Kidney (tissue), 14 donors: ENCODE results near the gene TIGD6. TPM values are rescaled to one million over a fixed set of nuclear protein-coding genes. Genes with fewer than 3 reads are reported as not detected.

Source experiments
- DNase-seq, 5 donors: peaks; one replicate each; pipeline ENCODE4 v3.0.0-alpha.2; 2013 to 2020
- FAIRE-seq: peaks from 2 replicates; lab custom pipeline; 2012; peaks lifted over from hg19 to GRCh38; lab: Jason Lieb, UNC
- H3K27ac ChIP-seq, 2 donors: one replicate each; pipeline ENCODE4 v1.7.0; 2013; ENCODE audit warnings: low read depth in 2 of 2, low read length in 2 of 2, inconsistent platforms in 1 of 2
- H3K27me3 ChIP-seq: one replicate; pipeline ENCODE4 v1.7.1; 2013; ENCODE audit warnings: low read length, inconsistent platforms; ENCODE audit not compliant: control insufficient read depth, insufficient read depth
- H3K36me3 ChIP-seq, 3 donors: one replicate each; pipeline versions ENCODE4 v1.7.0 to v1.7.1; 2013; ENCODE audit warnings: low read length in 3 of 3, control low read depth in 1 of 3, inconsistent platforms in 1 of 3; ENCODE audit not compliant: insufficient read depth in 3 of 3, control insufficient read depth in 2 of 3
- H3K4me1 ChIP-seq, 3 donors: one replicate each; pipeline versions ENCODE4 v1.7.0 to v1.7.1; 2013; ENCODE audit warnings: low read length in 3 of 3, inconsistent platforms in 1 of 3, low read depth in 1 of 3; ENCODE audit not compliant: control insufficient read depth in 2 of 3, insufficient read depth in 2 of 3
- H3K4me3 ChIP-seq, 3 donors: one replicate each; pipeline versions ENCODE4 v1.7.0 to v1.8.1; 2013; ENCODE audit warnings: low read length in 3 of 3, control low read depth in 1 of 3, inconsistent platforms in 1 of 3
- H3K9ac ChIP-seq, 3 donors: one replicate each; pipeline versions ENCODE4 v1.7.0 to v1.7.1; 2013; ENCODE audit warnings: low read length in 3 of 3, control low read depth in 1 of 3, inconsistent platforms in 1 of 3
- H3K9me3 ChIP-seq, 3 donors: one replicate each; pipeline versions ENCODE4 v1.7.0 to v1.7.1; 2013; ENCODE audit warnings: low read length in 3 of 3, control low read depth in 1 of 3, inconsistent platforms in 1 of 3; ENCODE audit not compliant: control insufficient read depth in 2 of 3, insufficient read depth in 1 of 3
- CTCF ChIP-seq: IDR thresholded peaks from 3 replicates; pipeline ENCODE4 v1.5.1; 2012; ENCODE audit warnings: mild to moderate bottlenecking, moderate library complexity, borderline replicate concordance; ENCODE audit not compliant: insufficient read depth; ENCODE audit errors: extremely low read depth
- intact Hi-C: fragments of 100-400 bp; cut with DNase I; formaldehyde crosslinking; loops from one replicate; pipeline ENCODE4 v1.11.1; 2022
- polyA plus RNA-seq: library from polyadenylated mRNA; stranded (reverse); fragments of 350-450 nt; fragmentation: Illumina TruSeq; extraction: RNeasy Lipid Tissue Mini Kit (QIAGEN cat#74804); gene quantifications from one replicate; pipeline ENCODE4 v1.2.3, GENCODE V29; 2014; ENCODE audit warnings: low read depth, low replicate concordance; ENCODE audit not compliant: insufficient read depth
- total RNA-seq: library from RNA; stranded (reverse); fragmentation: NEBNext Ultra II Directional; extraction: Animal tissue kit (Norgen Biotek cat#: 25700); gene quantifications from one replicate; pipeline ENCODE4 v1.2.1, GENCODE V29; 2021
- donor health status: control.
- donor health status: control.
- donor health status: control.
- donor health status: control.
- donor health status: control.
- donor health status: DM: yes; HTN: yes; CAD: no.
- donor health status: Normal renal cell carcinoma (clear cell type).

Gene TIGD6
- total and polyA plus RNA-seq, 2 donors from 2014 or later = 6.0 to 7.0 TPM

GRCh38 chr5:150007050-150007449 is 6.6 kb upstream of the TIGD6 start:
- Histone ChIP-seq H3K27ac (no peak overlapping the region), H3K4me1 (no peaks in the 10 kb centered on the region), H3K4me3 (no peak overlapping the region), H3K9me3 (no peaks in the 10 kb centered on the region), H3K9ac (no peak overlapping the region), H3K36me3 (peaks cover 0 to 29% (median 29%) of the 10 kb centered on the region in 3 donors), H3K27me3 (no peaks in the 10 kb centered on the region)
- intact Hi-C loops = no loop called here
- FAIRE-seq = no peak
- DNase-seq = no peak
- TF ChIP-seq CTCF = no peak

GRCh38 chr5:150006318-150006717 is 5.9 kb upstream of the TIGD6 start:
- TF ChIP-seq CTCF = no peak
- H3K27me3 ChIP-seq = no peaks in the 10 kb centered on the region
- peaks cover 0 to 4% (median 0%) of the 10 kb centered on the region in 3 donors for H3K4me1 ChIP-seq
- no peak overlapping the region for H3K27ac ChIP-seq
- H3K9ac ChIP-seq = no peak overlapping the region
- DNase-seq = no peak
- no peak overlapping the region for H3K4me3 ChIP-seq
- H3K9me3 ChIP-seq = no peaks in the 10 kb centered on the region
- peaks cover 0 to 28% (median 26%) of the 10 kb centered on the region in 3 donors for H3K36me3 ChIP-seq
- intact Hi-C loops = no loop called here
- FAIRE-seq = no peak

- Histone ChIP-seq H3K27ac (no peak overlapping the region), H3K4me3 (peak overlapping the region; percentile 87 to 99 (median 98)), H3K36me3 (peaks cover 0 to 8% (median 2%) of the 10 kb centered on the region in 3 donors), H3K9ac (peak overlapping the region; percentile 71 to 93 (median 75)), H3K27me3 (no peaks in the 10 kb centered on the region), H3K4me1 (peaks cover 0 to 17% (median 0%) of the 10 kb centered on the region in 3 donors), H3K9me3 (no peaks in the 10 kb centered on the region)
- TF ChIP-seq CTCF = peak; percentile 58
- DNase-seq (peak in 4 of 5 donors; percentile 26 to 69 (median 50)), FAIRE-seq (no peak)
- intact Hi-C loops = no loop called here
Measured at GRCh38 chr5:150001660-150002486, 1.4 kb upstream of the TIGD6 start.
